ENCODE results near the gene DNAJC5.

The DNAJC5 gene

GRCh38 chr20:63854069-63854765, 40.7 kb upstream of the DNAJC5 start:
- no peaks in the 10 kb centered on the region for H3K9me3 ChIP-seq (ENCODE audit: insufficient read depth, low read length)
- H3K9ac ChIP-seq (ENCODE audit: low read length): no peak overlapping the region
- no peaks in the 10 kb centered on the region for H3F3A ChIP-seq (ENCODE audit: insufficient read depth)
- no peak for TF ChIP-seq CTCF (IDR thresholded peaks at IDR 0.05; ENCODE audit: insufficient read depth, low read length, poor library complexity, severe bottlenecking)
- no peak for TF ChIP-seq EZH2phosphoT487 (conservative IDR thresholded peaks at IDR 0.05; ENCODE audit: low read length)
- no peaks in the 10 kb centered on the region for H3K9me2 ChIP-seq (replicated peaks; ENCODE audit: insufficient read depth, low read length)
- H3K4me2 ChIP-seq (ENCODE audit: low read depth, low read length, poor library complexity, severe bottlenecking): no peak overlapping the region
- no peaks in the 10 kb centered on the region for H4K20me1 ChIP-seq (ENCODE audit: low read depth, low read length)
- no peaks in the 10 kb centered on the region for H3K36me3 ChIP-seq (ENCODE audit: low read length)
- H2AFZ ChIP-seq (ENCODE audit: low read depth, low read length, severe bottlenecking): no peak overlapping the region
- H3K4me3 ChIP-seq (ENCODE audit: insufficient read depth, low read length, poor library complexity, severe bottlenecking): no peak overlapping the region
- H3K79me2 ChIP-seq (ENCODE audit: insufficient read depth, low read length): no peaks in the 10 kb centered on the region
- no peaks in the 10 kb centered on the region for H3K27me3 ChIP-seq (ENCODE audit: low read length)
- H3K27ac ChIP-seq (ENCODE audit: low read depth, low read length): no peak overlapping the region

- H3F3A ChIP-seq (ENCODE audit: insufficient read depth): no peaks in the 10 kb centered on the region
- H3K27me3 ChIP-seq (ENCODE audit: low read length): no peaks in the 10 kb centered on the region
- H4K20me1 ChIP-seq (ENCODE audit: low read depth, low read length): no peaks in the 10 kb centered on the region
- H3K9me2 ChIP-seq (replicated peaks; ENCODE audit: insufficient read depth, low read length): no peaks in the 10 kb centered on the region
- no peak for TF ChIP-seq CTCF (IDR thresholded peaks at IDR 0.05; ENCODE audit: insufficient read depth, low read length, poor library complexity, severe bottlenecking)
- TF ChIP-seq EZH2phosphoT487 (conservative IDR thresholded peaks at IDR 0.05; ENCODE audit: low read length): no peak
- H2AFZ ChIP-seq (ENCODE audit: low read depth, low read length, severe bottlenecking): no peak overlapping the region
- no peaks in the 10 kb centered on the region for H3K9me3 ChIP-seq (ENCODE audit: insufficient read depth, low read length)
- no peak overlapping the region for H3K9ac ChIP-seq (ENCODE audit: low read length)
- H3K4me3 ChIP-seq (ENCODE audit: insufficient read depth, low read length, poor library complexity, severe bottlenecking): no peak overlapping the region
- no peaks in the 10 kb centered on the region for H3K79me2 ChIP-seq (ENCODE audit: insufficient read depth, low read length)
- no peaks in the 10 kb centered on the region for H3K36me3 ChIP-seq (ENCODE audit: low read length)
- H3K4me2 ChIP-seq (ENCODE audit: low read depth, low read length, poor library complexity, severe bottlenecking): no peak overlapping the region
- no peak overlapping the region for H3K27ac ChIP-seq (ENCODE audit: low read depth, low read length)
Observed at GRCh38 chr20:63854766-63855362, 40.1 kb upstream of the DNAJC5 start.

- no peak overlapping the region for H3K9ac ChIP-seq (ENCODE audit: low read length)
- H4K20me1 ChIP-seq (ENCODE audit: low read depth, low read length): no peaks in the 10 kb centered on the region
- no peaks in the 10 kb centered on the region for H3K79me2 ChIP-seq (ENCODE audit: insufficient read depth, low read length)
- H3K4me3 ChIP-seq (ENCODE audit: insufficient read depth, low read length, poor library complexity, severe bottlenecking): no peak overlapping the region
- no peaks in the 10 kb centered on the region for H3K27me3 ChIP-seq (ENCODE audit: low read length)
- H3F3A ChIP-seq (ENCODE audit: insufficient read depth): no peaks in the 10 kb centered on the region
- TF ChIP-seq EZH2phosphoT487 (conservative IDR thresholded peaks at IDR 0.05; ENCODE audit: low read length) (no peak), CTCF (IDR thresholded peaks at IDR 0.05; ENCODE audit: insufficient read depth, low read length, poor library complexity, severe bottlenecking) (no peak)
- H3K9me2 ChIP-seq (replicated peaks; ENCODE audit: insufficient read depth, low read length): no peaks in the 10 kb centered on the region
- H3K4me2 ChIP-seq (ENCODE audit: low read depth, low read length, poor library complexity, severe bottlenecking): no peak overlapping the region
- H2AFZ ChIP-seq (ENCODE audit: low read depth, low read length, severe bottlenecking): no peak overlapping the region
- no peak overlapping the region for H3K27ac ChIP-seq (ENCODE audit: low read depth, low read length)
- no peaks in the 10 kb centered on the region for H3K36me3 ChIP-seq (ENCODE audit: low read length)
- H3K9me3 ChIP-seq (ENCODE audit: insufficient read depth, low read length): no peaks in the 10 kb centered on the region
Observed at GRCh38 chr20:63855363-63856097, 39.4 kb upstream of the DNAJC5 start.

All from SU-DHL-6 (cell line).